Stimulated activated CD4-positive, alpha-beta T cell treated with anti-CD3 and anti-CD28 coated beads, Interleukin-2, amount 100 ng/mL, for 24 hours (primary cell): Measurements from ENCODE around the gene PPFIA4.

Source experiments
- DNase-seq, 2 donors: peaks; one replicate each; pipeline ENCODE4 v3.0.0-alpha.2; 2020

The PPFIA4 gene

DNA sequence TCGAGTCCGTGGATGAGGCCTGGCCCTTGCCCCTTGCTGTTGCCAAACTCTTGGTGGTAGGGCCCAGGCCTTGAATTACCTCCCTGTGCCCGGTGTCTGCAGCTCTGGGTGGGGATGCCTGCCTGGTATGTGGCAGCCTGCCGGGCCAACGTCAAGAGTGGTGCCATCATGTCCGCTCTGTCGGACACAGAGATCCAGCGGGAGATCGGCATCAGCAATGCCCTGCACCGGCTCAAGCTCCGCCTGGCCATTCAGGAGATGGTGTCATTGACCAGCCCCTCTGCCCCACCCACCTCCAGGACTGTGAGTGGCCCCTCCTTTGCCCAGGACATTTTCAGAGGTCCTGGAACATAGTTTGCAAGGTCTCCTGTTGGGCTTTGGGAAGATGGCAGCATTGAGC, 33.8 kb downstream of the PPFIA4 start:
- no peak for DNase-seq

DNA sequence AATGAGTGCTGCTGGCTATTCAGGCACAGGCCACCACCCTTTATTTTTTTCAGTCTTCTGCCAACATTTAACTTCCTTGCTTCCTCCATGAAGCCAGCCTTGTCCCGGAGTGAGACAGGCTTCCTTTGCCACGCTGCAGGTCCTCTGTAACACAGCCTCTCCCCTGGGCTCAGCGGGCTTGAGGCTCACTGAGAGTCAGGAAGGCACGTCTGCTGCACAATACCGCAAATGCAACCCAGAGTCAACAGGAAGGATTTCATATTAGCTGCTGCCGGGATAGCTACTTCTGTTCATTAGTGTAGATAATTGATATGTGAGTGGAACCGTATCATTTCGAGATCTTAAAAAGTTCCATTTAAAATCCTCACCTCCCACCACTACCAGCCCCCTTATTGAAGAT, 37.0 kb downstream of the PPFIA4 start:
- DNase-seq, result no peak

DNA sequence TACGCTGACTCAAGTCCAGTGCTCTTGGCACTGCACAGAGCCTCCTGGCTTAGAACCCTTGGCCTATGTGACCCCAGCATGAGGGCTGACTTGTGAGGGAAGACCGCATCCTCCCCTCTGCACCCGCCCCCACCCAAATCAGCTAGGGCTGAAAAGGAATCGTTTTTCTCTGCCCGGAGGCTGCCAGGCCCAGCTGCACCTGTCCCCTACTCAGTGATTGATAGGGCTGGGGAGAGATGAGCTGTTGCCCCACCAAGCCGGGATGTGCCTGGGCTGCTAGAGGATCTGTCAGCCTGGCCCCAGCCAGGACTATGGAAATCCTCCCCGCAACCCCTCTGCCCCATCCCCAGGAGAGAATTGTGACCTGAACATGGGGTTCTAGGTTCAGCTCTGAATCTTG, 38.9 kb downstream of the PPFIA4 start:
- DNase-seq, result no peak

DNA sequence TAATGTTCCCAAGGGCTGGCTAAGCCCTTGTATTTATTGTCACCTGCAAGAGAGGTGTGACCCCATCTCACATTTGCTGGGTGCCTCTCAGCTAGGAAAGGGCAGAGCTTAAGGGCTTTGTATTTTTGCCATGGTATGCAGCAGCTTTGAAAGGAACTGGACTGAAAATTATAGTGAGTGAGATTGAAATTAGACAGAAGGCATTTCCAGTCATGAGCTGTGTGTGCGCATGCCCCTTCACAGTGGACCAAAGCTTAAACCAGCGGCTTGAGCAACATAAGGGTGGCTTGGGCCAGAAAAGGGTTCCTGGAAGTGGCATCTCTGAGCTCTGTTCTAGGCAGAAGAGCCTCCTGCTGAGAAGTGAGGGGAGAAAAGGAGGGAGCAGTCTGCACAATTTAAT, 39.7 kb downstream of the PPFIA4 start:
- no peak for DNase-seq

DNA sequence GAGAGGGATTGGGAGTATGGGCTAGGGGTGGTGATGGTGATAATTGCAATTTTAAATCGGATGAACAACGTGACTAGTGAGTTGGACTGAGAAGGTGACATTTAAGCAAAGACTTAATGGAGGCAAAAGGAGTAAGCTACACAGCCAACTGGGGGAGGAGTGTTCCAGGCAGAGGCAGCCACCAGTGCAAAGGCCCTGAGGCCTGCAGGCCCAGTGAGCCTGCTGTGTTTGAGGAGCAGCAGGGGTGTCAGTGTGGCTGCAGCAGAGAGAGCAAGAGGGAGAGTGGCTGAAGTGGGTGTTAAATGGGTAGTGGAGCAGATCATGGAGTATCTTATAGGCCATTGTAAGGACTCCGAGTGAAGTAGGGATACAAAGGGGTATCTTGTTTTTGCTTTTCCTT, 40.7 kb downstream of the PPFIA4 start:
- DNase-seq, result no peak

DNA sequence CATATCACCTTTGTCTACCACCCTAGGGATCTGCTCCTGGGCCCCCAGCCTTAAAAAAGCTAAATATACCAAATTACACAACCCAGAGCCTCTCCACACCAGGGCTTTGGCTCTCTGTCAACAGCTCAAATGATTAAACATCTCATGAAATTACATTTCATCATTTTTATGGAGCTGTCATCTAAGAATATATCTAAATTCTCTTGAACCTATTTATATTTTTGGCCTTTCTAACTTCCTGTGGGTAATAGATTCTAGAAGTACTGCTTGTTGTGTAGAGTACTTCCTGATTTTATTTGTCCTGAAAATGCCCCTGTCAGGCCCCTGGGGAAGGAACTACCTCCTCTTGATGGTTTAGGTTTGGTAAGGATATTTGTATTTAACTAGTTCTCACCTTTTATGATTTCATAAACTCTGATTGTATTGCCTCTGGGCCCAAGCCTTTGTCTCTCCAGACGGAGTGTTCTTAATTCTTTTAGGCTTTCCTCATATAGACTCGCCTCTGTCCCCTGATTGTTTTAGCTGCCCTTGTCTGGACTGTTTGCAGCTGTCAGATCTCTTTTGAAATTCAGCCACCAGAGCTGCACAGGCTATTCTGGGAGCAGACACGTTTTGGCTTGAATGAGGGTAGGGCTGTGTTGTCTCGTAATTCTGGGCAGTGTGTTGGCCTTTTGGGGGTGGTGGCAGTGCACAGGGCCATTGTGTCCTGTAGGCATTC, 42.9 kb downstream of the PPFIA4 start:
- no peak for DNase-seq

DNA sequence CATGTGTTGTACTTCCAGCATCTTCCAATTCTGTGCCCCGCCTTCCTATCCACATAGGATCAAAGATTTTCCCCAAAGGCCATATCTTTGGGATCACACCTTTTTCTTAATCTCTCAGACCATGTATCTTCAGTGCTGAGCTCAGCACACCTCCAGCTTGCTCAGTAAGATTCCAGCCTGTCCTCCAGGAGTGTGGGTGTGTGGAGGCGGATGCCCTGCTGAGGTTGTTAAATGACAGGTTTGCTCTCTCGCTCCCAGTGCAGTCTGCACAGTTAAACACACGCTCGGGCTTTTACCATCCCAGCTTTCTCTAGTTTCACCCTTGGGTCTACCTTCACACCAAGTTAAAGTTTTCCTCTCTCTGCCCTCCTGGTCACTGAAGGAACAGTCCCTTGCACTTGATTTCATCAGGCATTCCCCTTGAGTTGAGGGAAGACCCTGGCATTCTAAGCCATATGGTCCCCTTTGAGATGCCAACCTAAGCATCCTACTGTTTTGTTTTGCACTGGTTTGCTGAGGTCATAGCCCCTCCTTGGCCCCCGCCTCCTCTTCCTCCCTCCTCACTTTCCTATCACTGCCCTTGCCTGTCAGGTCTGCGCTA, 45.8 kb downstream of the PPFIA4 start:
- no peak for DNase-seq

DNA sequence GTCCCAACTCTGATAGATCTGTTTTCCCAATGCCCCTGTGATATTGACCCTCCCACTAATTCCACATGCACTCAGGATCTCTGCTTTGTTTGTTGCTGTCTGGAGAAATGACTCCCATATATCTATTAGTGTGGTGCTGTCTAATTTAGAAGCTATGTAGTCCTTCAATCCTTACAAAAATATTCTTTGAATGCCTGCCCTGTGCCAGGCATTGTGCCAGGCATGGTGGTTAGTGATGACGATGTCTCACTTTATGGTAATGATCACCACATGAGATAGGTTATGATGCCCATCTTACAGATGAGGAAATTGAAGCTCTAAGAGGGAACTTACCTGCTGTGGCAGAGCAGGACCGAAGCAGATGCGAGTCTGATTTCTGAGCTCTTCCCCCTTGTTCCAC, 46.6 kb downstream of the PPFIA4 start:
- no peak for DNase-seq

DNA sequence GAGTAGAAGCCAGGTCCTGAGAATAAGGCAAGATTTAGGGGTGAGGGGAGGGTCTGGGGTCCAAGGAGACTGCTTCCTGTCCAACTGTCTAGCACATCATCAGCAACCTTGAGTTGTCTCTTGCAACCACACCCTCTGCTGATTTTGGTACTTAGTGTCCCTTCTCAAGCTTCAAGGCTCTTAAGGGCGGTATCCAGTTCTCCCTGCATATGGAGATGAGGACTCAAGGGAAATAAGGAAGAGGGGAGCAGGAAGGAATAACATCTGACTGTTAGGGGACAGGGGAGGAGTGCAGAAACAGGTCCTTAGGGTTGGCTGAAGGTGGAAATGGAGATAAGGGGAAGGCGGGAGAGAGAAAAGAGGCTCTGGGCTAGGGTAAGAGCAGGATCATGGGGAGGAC, 47.2 kb downstream of the PPFIA4 start:
- DNase-seq, result no peak

DNA sequence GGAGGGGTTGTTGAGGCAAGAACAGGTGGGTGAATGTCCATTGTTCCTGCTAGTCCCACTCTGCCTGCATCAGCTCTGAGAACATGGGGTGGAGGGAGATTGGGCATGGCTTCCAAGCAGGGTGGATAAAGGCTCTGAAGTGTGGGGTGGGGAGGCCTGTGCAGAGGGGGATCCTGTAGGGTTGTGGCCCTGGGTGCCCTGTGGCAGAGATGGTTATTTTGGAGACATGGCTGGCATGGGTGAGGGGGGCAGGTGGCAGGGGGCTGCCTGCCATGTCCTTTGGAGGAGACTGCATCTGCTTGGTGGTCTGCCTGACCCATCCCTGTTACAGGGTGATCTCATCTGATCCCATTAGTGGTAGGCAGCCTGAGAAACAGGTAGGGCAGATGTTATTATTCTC, 48.3 kb downstream of the PPFIA4 start:
- DNase-seq, result no peak

DNA sequence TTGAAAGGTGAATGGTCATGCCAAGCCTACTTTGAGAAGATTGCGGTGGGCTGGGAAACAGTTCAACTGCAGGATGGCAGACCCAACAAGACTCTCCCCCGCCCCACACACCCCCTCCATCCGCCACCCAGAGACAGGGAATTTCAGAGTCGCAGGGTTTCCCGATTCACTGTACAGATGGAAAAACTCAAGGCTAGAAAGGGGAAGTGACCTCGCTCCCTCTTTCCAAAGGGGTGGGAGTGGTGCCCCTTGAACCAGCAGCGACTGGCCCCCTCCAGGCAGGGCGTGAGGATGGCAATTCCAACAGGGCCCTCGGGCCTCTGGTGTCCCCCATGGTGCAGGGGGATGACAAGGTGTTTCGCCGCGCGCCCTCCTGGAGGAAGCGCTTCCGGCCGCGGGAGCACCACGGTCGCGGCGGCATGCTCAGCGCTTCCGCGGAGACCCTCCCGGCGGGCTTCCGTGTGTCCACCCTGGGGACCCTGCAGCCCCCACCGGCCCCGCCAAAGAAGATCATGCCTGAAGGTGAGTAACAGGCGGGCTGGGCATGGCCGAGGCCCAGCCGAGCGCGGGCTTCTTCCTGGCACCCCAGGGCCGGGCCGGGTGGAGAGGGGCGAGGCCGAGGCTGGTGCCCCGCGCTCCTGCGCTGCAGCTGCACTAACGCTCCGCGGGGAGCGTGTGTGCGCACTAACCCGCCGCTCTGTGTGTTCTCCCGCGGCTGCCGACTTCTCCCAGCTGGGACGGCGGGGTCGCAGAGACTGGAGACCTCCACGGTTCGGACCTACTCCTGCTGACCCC, 49.1 kb downstream of the PPFIA4 start:
- peak in 1 of 2 donors; percentile 20 for DNase-seq

DNA sequence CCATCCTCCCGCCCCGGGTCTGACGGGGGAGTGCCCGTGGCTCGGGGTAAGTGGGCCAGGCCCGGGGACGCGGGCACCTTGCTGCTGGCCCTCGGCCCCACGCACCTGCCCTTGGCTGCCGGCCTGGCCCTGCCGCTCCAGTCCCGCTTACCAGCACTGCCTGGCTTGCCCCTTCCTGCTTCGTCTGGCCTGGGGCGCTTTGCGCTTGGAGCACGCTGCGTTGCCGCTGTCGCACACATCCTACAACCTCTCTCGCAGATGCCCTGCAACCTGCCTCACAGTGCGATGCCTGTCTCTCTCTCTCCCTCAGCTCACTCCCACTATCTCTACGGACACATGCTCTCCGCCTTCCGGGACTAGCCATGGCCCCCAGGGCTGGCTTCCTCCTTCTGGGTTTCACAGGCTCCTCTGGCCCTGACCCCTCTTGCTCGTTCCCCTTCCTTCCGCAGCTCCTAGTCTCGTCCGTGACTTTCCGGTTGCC, 49.8 kb downstream of the PPFIA4 start:
- DNase-seq, result peak in 1 of 2 donors; percentile 6

DNA sequence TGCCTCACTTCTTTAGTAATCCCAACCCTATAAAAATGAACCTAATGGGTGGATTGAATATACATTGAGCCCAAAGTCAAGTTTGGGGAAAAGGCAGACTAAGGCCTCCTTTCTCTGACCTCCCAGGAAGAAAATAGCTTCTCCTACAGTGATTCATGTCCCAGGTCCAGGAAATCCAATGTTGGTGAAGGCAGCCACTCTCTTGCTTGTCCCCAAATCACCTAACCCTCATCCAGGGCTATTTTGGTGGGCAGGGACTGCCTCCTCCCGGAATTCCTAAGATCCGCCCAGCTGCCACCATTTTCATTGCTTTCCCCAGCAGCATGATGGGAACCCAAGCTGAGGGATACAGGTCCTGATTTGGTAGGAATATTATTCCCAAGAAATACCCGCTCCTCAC, 51.1 kb downstream of the PPFIA4 start:
- no peak for DNase-seq

DNA sequence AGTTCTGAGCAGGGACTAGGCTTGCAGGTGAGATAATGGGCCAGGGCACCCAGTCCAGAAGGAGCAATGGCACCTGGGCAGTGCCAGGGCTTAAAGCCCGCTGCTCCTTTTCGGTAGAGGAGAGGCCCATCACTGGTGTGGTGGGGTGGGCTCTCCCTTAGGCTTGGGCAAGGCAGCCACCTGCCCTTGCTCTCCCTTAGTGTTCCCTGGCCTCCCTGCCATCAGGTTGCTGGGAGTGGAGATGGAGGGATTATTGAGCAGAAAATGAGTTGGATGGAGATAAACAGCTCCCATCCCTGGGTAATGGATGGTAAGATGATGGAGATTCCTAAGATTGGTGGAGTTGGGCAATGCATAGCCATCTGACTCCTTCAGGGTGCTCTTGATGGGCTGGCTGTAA, 51.7 kb downstream of the PPFIA4 start:
- DNase-seq, result no peak

DNA sequence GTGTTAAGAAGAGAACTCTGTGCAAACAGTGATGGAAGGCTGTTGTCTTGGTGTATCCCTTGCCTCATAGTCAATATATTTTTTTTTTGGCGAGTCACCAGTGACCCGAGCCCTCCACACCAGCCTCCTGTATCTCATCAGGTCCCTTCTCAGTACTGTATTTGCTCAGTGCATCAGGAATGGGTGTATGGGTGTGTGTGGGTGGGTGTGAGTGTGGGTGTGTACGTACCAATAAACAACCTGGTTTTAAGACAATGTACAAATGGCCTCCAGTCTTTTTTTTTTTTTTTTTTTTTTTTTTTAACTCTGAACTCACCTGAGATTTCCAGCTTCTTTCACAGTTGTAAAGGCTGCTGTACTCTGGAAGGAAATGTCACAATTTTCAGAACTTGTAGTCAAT, 52.2 kb downstream of the PPFIA4 start:
- DNase-seq, result no peak

DNA sequence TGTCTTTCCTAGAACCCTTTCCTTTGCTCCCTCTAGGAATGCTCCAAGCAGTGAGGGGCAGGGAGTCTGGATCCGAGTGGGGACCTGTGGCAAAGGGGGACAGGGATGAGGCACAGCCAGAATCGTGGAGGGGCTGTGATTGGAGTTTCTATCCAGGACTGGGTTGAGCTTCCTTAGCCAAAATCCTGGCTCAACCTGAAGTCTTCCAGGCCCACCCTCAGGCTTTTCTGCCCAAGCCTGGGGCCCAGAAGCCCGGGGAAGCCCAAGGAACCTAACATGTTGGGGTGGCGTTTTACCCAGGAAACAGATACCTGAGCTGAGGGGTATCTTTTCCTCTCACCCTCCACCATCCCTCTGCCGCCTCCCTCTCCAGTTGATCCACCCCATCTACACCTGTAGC, 54.2 kb downstream of the PPFIA4 start:
- no peak for DNase-seq

DNA sequence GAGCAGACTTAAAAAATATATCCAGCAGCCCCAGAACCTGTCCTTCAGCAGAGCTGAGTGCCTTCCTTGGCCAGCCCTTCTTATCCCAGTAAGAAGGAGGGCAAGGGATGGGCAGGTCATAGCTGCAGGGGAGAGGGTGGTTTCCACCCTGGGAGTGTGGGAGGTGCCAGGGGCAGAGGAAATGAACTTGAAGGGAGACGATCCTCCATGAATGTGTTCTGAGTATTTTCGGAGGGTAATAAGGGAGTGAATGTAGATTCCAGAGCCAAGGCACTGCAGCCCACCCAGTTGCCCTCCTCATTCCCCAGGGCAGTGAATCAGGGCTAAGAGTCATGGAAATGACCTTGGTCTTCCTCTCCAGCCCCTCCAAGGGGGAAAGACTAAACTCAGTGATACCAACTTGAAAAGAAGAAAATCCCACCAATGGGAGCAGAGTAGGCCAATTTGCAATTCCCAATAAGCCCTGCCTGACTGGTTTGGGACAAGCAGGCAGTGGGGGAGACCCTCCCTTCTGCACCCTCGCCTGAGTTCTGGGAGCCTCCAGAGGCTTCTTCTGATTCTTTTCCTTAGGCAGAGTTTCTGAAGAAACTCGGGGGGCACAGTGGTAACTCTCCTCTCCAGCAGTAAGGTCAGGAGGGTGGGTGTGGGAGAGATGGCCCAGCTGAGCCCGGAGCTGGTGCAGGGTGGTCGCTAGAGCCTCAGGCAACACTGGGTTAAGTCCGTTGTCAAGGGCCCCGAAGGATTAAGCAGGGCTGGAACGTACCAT, 55.4 kb downstream of the PPFIA4 start:
- no peak for DNase-seq

DNA sequence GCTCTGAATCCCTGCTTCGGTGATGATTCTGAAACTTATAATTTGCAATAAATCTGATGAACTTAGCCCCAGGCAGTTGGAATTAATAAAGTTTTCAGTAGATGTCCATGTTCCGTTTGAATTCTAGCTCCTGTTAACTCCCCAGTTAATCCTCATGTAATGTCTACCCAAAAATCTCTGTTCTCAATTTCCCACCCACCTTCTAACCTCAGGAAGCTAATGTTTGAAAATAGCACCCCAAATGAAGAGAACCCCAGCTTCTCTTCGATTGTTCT, 55.9 kb downstream of the PPFIA4 start:
- no peak for DNase-seq

DNA sequence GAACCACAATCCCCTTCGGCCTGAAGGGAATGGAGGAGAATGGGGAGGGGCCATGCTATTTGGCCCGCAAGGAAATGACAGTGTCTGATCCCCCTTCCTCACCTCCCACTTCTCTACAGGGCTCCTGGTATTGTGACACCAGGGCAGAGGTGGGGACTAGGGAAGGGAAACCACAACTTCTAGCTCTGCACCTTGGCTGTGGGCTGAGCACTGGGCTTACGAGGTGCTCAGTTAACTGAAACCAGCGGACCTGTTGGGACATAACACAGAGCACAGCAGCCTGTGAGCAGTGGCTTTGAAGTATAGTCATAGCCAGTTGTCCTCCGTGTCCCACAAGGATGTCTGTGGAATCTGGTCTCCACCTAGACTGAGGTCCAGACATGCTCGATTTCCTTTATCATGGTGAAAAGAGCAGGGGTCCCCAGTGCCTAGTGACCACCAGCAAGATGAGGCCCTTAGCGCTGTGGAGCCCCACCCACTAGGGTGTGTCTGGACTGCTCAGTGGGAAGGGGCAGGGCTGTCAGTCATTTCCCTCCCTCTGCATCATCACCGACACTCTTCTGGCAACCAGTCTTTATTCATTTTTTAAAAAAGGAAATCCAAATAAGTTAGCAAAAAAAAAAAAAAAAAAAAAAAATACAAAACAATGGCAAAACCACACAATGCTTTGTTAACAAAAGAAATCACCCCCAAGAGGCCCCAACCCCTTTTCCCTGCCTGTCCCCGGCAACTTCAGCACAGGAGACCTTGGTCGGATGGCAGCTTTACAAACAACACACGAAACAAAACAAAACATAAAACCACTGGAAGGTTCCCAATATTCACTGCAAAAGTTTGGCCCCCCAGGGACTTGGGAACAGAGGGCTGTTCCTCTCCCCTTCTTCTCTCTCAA, 56.5 kb downstream of the PPFIA4 start:
- no peak for DNase-seq

DNA sequence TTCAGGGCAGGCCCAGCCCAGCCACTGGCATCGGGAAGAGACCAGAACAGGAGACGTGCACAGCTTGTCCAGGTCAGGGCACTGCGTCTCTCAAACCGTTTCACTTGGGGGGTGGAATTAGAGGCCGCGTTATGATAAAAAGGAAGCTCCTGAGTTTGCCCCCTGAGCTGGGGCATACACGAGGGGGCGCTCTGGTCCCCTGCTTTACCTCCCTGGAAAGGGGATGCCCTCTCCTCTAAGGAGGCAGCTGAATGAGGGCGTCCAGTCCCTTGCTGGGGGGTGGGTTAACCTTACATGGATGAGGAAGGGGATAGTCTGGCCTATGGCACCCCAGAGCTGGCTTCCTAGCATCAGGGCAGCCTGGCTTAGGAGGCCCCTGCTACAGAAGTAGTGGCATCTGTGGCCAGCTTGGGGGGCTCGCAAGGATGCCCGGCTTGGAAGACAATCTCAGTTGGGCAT, 57.2 kb downstream of the PPFIA4 start:
- no peak for DNase-seq

DNA sequence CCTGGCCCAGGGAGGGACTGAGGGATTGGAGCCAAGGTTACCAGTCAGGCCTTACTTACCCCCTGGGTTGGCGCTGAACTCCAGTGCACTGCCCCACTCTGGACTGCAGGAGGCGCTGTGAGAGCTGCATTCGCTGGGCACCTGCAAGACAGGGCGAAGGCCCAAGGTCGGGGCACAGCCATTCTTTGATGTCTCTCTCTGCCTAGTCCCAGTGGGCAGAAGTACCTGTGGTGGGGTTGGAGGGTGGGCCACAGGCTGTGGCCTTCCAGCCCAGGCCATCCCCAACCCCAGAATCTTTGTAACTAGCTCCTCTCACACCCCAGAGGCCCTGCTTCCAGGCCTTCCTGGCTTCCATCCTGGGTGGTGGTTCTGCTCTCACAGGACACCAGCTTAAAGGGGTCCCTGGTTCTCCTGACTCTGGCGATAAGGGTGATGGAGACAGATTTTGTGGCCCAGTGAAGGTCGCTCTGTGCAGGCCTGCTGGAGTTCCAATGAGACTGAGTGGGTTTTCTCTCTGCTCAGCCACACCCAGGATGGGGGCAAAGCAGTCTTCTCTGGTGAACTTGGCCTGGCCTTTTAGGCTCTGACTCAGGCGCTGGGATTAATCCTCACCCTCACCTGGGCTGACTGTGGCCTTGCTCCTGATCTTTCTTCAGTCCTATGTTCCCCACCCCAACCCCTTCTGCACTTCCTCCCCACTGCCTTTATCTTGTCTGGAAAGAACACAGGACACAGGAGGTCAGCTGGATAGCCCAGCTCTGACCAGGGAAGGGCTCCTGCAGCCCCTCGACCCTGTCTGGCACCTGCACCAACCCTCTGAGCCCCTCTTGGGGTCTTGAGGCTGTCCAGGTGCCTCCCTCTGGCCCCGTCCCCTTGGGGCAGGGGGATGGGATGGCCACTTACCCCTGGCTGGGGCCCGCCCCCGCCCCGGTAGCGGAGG, 58.6 kb downstream of the PPFIA4 start:
- DNase-seq, result peak; percentile 17 to 57
